T-helper 1 cell treated with Interleukin-12 subunit alpha and Interleukin-12 subunit beta and Interleukin-4 antibody, amounts not matched to agents 30 ng/mL and 1 ng/mL, for 36 hours (primary cell): ENCODE results near the gene STK17A. TPM values are rescaled to one million over a fixed set of nuclear protein-coding genes. Genes with fewer than 3 reads are reported as not detected.
"Not testable (repeated sequence)": the region's sequence is repeated elsewhere in the genome, so short reads cannot be mapped to it uniquely, and the experiment has no call there.

Source experiments
- intact Hi-C: fragments of 100-400 bp; cut with micrococcal nuclease; formaldehyde crosslinking; loops from one replicate; pipeline ENCODE4 v1.15.1; 2024
- total RNA-seq: library from RNA; stranded (reverse); gene quantifications from 2 replicates; pipeline ENCODE4 v1.2.3, GENCODE V29; 2022

The STK17A gene
- total RNA-seq, 1 donor from 2014 or later = 89.1 TPM

GRCh38 chr7:43650457-43651052 is 67.6 kb downstream of the STK17A start:
- intact Hi-C loops = loop anchor here (1.0 kb wide), 1 partner anchor 8 kb away; no protein-coding TSS in a partner anchor

GRCh38 chr7:43652364-43652763 is 69.5 kb downstream of the STK17A start:
- intact Hi-C loops = no loop called here

DNA sequence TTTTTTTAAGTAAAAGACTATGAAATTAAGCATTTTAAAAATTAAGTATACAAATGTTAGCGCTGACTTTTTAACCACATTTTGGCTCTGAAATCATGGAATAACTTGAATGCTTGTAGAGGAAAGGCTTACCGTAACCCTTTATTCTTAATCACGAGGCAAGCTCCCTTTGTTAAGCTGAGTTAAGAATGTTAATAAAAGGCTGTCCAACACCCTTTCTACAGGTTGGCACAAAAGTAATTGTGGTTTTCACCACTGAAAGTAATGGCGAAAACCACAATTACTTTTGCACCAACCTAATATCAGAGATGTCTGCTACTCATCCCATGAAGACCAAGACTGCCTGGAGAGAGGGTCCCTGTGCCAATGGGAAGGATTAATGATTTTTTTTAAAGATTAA is 70.6 kb downstream of the STK17A start:
- intact Hi-C loops = no loop called here

DNA sequence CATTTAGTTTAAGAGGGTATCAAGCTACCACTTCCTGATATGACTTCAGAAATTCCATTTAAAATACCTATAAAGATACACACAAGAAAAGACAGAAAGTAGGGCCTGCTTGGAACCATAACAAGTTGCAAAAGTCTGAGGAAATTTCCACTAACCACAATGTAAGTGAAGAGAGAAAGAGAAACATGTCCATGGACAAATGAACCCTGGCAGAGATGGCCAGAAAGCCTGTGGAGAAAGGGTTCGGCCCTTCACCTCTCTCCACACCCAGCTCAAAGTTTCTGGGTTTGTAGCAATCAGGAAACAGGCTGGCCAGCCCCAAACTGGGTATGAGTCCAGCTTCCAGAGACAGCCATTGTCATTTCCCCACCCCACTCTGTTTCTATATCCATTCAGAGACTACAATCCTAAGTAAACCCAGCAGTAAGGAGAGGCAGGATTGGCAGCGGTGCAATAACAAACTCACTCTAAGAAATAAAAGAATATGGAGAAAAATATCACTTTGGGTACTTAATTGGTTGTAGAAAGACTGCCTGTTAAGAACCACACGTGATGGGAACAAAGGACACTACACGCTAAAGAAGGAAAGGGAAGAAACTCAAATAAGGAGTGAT is 71.1 kb downstream of the STK17A start:
- intact Hi-C loops = no loop called here

- intact Hi-C loops = no loop called here
Observed at GRCh38 chr7:43655584-43655983, 72.7 kb downstream of the STK17A start.

- intact Hi-C loops = no loop called here
Observed at GRCh38 chr7:43656997-43657396, 74.1 kb downstream of the STK17A start.

- intact Hi-C loops = loop anchor here (1.0 kb wide), 2 partner anchors 8 to 9 kb away; no protein-coding TSS in a partner anchor
Observed at GRCh38 chr7:43658718-43659548, 76.0 kb downstream of the STK17A start.

DNA sequence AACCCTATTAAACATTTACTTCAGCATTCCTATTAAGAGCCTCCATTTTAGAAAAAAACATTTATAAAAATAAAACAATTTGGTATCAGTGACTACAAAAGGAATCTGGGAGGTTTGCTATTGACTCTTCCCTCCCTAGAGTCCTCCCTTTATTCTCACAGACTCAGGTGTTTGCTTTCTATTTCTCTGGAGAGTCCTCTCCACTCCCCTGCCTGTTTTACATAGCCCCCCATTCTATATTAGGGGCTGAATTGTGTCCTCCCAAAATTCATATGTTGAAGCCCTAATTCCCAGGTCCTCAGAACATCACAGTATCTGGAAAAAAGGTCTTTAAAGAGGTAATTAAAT is 76.6 kb downstream of the STK17A start:
- intact Hi-C loops = loop anchor here (1.0 kb wide), 1 partner anchor 8 kb away; no protein-coding TSS in a partner anchor

DNA sequence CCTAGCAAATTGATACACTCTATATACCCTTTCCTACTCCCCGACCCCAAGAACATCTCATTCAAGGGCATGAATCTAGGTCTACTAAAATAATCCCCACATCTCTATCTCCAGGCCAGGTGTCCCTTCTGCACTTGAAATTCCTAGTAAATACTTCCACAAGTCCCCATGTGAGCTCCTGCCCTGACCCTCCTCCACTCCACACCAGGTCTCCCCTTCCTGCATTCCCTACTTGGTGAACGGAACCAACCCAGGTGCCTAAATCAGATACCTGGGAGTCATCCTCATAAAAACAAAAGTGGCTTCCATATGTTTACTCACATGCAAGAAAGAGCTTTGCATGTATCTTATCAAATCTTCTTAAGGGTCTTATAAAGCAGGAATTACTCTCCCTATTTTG is 77.2 kb downstream of the STK17A start:
- intact Hi-C loops = no loop called here

DNA sequence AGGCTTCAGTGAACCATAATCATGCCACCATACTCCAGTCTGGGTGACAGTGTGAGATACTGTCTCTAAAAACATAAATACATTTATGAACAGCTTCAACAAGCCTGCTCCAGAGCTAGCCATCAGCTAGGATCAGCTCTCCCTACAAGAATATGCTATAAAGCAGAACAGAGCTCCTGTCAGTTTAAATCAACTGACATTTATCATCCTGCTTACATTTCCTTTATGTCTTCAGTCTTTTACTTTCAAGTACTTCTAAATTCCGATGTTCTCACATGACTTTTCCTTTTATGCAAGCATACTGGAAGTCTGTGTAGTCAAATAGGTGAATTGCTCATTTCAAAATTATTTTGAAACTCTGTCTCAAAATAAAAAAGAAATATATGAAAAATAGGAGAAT is 81.8 kb downstream of the STK17A start:
- intact Hi-C loops = no loop called here

GRCh38 chr7:43666938-43667337 is 84.0 kb downstream of the STK17A start:
- intact Hi-C loops = loop anchor here (1.0 kb wide), 1 partner anchor 8 kb away; no protein-coding TSS in a partner anchor

DNA sequence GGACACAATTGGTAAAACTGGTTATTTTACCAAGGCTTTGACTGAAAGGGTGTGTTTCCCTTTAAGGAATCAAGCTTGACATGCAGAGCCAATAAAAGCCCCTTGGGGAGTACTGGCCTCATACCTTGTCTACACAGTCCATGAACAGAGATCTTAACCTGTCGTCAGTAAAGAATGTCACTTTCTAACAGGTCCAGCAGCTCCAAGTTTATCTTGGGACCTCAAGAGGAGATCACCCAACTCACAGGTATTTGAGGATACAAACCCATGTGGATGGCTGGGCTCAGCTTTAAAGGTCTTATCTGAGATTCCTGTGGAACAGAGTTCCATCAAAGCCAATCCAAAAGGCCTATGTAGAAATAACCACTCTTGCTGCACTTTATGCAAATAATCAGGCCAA is 85.1 kb downstream of the STK17A start:
- intact Hi-C loops = no loop called here

DNA sequence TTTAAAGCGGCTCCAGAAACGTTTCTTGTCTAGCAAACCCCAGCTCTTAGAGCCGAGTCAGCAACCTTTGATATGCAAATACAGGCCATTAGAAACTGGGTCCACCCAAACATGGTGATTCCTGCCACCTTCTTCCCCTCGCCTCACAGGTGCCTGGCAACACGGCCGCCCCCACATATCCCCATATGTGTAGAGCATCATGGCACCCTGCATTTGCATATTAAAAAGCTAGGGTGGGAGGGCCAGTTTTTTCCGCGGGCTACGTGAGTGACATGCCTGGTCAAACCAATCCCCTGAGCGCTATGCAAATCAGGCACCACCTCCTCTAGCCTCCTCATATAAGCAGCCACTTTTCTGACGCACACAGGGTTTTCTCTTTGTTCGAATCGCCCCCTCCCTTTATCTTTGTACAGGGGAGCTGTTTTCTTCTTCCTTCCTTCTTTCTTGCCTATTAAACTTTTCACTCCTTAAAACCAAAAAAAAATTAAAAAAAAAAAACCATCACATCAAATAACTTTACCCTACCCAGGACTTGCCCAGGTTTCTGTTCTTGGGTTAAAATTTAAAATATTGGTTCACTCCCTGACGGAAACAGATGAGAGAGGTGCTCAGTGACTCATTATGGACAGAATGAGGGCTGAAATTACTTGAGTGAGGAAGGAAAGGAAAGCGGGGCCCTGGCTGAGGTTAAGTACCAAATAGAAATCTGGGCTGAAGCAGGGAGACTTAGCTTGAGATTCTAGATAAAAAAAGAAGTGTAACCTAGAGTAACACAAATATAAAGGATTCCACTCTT is 86.6 kb downstream of the STK17A start:
- intact Hi-C loops = loop anchor here (1.0 kb wide), 2 partner anchors 9 to 20 kb away; no protein-coding TSS in a partner anchor

DNA sequence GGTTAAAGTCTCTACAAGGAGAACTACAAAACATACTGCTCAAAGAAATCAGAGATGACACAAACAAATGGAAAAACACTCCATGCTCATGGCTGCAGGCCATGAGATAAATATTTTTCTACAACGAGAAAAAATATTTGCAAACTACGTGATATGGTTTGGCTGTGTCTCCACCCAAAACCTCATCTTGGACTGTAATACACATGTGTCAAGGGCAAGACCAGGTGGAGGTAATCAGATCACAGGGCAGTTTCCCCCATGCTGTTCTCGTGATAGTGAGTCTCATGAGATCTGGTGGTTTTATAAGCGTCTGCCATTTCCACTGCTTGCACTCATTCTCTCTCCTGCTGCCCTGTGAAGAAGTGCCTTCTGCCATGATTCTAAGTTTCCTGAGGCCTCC is 88.6 kb downstream of the STK17A start:
- intact Hi-C loops = no loop called here

GRCh38 chr7:43673243-43673976 is 90.5 kb downstream of the STK17A start:
- intact Hi-C loops = not testable (repeated sequence)

- intact Hi-C loops = loop anchor here (5.0 kb wide), 1 partner anchor 1942 kb away; no protein-coding TSS in a partner anchor
Observed at GRCh38 chr7:43674559-43675436, 91.9 kb downstream of the STK17A start.
